GM21717 (cell line): ENCODE data around the gene ZNF486.
"Not testable (repeated sequence)": the region's sequence is repeated elsewhere in the genome, so short reads cannot be mapped to it uniquely, and the experiment has no call there.

Experiments
- ATAC-seq: cut with Tn5 transposase; IDR thresholded peaks from one replicate; pipeline ENCODE4 v1.9.1; 2021; ENCODE audit warnings: mild to moderate bottlenecking, moderate library complexity; ENCODE audit not compliant: unreplicated experiment

Gene ZNF486

DNA sequence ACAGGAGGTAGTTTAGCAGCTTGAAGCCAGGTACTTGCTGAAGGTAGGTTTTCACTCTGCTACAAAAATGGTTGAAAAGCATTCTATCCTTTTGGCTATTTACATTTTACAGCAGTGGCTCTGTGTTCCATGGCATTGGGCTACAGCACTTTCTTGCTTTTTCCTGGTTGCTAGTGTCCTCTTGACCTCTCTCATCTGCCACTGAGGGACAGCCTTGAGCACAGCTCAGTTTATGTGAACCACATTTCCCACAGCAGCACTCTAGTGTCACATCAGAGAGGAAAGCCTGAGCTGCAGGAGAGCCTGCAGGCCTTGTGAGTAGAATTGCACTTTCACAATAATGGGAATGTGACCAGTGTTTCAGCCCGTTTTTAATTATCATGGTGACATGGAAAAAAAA lies 54.6 kb downstream of the ZNF486 start:
- ATAC-seq, result not testable (repeated sequence)

DNA sequence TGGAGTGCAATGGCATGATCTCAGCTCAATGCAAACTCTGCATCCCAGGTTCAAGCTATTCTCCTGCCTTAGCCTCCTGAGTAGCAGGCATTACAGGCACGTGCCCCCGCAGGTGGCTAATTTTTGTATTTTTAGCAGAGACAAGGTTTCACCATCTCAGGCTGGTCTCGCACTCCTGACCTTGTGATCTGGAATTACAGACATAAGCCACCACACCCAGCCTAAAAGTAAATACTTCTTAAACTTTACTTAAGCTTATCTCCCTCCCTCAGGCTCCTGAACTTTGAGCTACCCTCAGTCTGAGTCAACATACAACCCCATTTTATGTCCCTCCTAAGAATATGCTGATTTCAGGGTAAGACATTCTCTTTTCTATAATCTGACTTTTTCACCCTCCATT lies 66.1 kb downstream of the ZNF486 start:
- ATAC-seq, result no peak

DNA sequence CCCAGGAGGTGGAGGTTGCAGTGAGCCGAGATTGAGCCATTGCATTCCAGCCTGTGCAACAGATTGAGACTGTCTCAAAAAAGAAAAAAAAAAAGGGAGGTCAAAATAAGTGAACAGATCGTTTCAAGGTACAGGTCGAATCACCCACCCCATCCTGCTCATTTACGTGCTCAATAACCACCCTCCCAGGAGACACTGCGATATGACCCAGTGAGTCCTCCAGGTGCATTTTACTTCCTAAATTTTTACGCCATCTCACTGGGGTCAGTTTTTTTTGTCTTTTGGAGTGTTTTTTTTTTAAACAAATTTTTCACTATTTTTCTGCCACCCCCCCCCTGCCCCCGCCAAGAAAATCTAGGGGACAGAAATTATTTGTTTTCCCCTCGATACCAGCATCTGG lies 68.1 kb downstream of the ZNF486 start:
- ATAC-seq, result no peak

DNA sequence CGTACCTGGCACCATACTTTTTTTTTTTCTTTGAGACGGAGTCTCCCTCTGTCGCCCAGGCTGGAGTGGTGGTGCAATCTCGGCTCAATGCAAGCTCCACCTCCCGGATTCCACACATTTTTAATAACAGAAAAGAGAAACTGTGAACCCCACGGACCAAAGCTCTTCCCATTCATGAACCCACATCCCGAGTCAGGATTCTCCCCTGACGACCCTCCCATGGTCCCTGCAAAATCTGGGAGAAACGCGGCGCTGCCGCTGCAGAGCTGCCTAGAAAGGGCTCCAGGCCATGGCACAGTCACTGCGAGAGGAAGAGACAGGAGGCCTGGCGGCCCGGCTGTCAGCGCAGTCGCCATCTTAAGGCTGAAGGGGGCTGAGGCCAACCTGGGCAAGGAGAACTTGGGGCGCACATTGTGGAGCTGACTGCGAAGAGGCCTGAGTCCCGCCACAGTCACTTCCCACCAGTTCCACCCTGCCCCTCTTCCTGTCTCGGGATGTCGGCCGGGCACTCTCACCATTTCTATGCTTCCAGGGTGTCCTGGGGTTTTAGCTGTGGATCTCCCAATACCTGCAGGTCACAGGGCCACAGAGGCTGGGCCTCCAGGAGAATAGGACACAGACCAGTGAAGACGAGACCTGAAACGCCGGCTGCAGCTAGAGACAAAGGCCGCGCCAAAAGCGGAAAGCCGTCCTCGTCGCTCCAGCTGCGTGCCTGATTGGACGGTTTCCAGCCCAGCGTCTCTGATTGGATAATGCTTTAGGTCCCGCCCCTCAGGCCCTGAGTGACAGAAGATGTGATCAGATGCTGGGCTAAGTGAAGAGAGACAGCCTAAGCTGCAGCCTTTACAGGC lies 71.0 kb downstream of the ZNF486 start:
- peak; percentile 64 for ATAC-seq

DNA sequence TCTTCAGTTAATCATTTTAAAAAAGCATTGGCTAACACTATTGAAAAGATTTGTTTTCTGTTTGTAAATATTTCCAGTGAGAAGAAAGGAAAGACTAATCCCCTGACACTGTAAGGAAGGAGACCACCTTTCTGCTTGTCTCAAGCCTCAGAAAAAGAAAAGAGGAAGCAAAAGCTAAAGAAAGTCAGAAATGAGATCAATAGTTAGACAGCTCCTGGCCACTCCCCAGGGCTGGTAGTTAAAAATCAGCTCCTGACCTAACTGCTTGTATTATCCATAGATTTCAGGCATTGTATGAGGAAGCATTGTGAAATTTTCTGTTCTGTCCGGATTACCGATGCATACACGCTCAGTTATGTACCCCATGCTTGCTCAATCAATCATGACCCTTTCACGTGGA lies 76.6 kb downstream of the ZNF486 start:
- ATAC-seq, result no peak

DNA sequence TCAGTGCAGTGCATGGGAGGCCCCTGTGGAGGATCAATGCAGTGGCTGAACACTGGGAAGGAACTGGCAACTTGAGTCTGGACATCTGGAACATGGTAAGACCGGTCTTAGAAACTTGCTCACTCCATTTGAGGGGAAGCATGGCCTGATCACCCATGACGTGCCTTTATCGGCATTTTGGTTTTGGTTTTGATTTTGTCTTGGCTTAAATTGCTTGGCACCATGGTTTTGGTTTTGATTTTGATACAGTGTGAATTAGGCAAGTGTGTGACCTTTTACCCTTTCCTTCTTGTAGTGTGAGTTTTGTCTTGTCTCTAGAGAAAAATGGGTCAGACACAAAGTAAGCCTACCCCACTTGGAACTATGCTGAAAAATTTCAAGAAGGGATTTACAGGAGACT lies 77.3 kb downstream of the ZNF486 start:
- no peak for ATAC-seq

DNA sequence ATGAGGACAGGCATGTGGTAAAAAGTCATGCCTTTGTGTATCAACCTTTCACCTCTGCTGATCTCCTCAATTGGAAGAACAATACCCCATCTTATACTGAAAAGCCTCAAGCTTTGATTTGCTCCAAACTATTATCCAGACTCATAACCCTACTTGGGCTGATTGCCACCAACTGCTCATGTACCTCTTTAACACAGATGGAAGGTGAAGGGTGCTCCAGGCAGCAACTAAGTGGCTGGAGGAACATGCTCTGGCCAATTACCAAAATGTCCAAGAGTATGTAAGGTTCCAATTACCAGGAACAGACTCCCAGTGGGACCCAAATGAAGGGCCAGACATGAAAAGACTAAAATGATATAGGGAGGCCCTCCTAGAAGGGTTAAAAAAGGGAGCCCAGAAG lies 78.3 kb downstream of the ZNF486 start:
- ATAC-seq, result no peak

DNA sequence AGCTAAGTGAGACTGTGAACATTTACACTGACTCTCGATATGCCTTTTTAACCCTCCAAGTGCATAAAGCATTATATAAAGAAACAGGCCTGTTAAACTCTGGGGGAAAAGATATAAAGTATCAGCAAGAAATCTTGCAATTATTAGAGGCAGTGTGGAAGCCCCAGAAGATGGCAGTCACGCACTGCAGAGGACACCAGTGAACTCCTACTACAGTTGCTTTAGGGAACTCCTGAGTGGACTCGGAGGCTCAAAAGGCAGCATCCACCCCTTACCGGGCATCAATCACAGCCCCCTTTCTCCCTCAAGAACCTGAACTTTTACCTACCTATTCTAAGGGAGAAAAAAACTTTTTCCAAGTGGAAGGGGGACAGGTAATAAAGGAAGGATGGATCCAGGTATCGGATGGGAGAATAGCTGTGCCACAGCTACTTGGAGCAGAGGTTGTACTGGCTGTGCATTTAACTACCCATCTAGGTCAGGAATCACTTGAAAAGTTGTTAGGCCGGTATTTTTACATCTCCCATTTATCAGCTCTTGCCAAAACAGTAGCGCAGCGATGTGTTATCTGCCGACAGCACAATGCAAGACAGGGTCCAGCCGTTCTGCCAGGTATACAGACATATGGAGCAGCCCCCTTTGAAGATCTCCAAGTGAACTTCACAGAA lies 80.1 kb downstream of the ZNF486 start:
- ATAC-seq, result no peak

DNA sequence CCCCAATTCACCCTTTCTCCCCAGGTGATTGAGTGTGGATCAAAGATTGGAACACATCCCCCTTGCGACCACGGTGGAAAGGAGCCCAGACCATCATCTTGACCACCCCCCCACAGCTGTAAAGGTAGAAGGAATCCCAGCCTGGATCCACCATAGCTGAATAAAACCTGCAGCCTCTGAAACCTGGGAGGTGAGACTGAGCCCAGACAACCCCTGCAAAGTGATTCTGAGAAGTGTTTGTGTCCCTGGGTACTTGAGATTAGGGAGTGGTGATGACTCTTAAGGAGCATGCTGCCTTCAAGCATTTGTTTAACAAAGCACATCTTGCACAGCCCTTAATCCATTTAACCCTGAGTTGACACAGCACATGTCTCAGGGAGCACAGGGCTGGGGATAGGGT lies 81.2 kb downstream of the ZNF486 start:
- ATAC-seq, result not testable (repeated sequence)
